Neutrophil (primary cell): ENCODE data around the gene MCEE.
"Not testable (repeated sequence)": the region's sequence is repeated elsewhere in the genome, so short reads cannot be mapped to it uniquely, and the experiment has no call there.

Source experiments
- H3K27ac ChIP-seq: fragments of 200-600 bp; sonication (generic); 2 replicates; pipeline ENCODE4 v1.5.1; 2016; ENCODE audit warnings: mild to moderate bottlenecking, moderate library complexity
- H3K27me3 ChIP-seq: fragments of 200-600 bp; sonication (generic); 2 replicates; pipeline ENCODE4 v1.6.0; 2016; ENCODE audit warnings: mild to moderate bottlenecking
- H3K36me3 ChIP-seq: fragments of 200-600 bp; sonication (generic); 2 replicates; pipeline ENCODE4 v1.5.1; 2017
- H3K4me1 ChIP-seq, 2 experiments: fragments of 200-600 bp in 1 of 2; sonication (generic) in 1 of 2; 1 replicate in 1 of 2; 2 replicates in 1 of 2; pipeline versions ENCODE4 v1.5.1 to v1.6.1; 2013 to 2016; ENCODE audit warnings: low read depth in 1 of 2, low read length in 1 of 2, mild to moderate bottlenecking in 1 of 2, moderate library complexity in 1 of 2; ENCODE audit not compliant: control insufficient read depth in 1 of 2, insufficient read depth in 1 of 2
- H3K4me3 ChIP-seq, 2 experiments: fragments of 200-600 bp in 1 of 2; sonication (generic) in 1 of 2; 1 replicate in 1 of 2; 2 replicates in 1 of 2; pipeline ENCODE4 v1.5.1; 2013 to 2016; ENCODE audit warnings: low read depth in 1 of 2, low read length in 1 of 2, mild to moderate bottlenecking in 1 of 2, moderate library complexity in 1 of 2
- H3K9me3 ChIP-seq: fragments of 200-600 bp; sonication (generic); 2 replicates; pipeline ENCODE4 v1.5.1; 2016
- TF ChIP-seq, protein P1 (sequence below): fragments of 200-600 bp; sonication (generic); IDR thresholded peaks from 2 replicates; pipeline ENCODE4 v1.5.1; 2016; ENCODE audit warnings: antibody characterized with exemption

Gene MCEE

DNA sequence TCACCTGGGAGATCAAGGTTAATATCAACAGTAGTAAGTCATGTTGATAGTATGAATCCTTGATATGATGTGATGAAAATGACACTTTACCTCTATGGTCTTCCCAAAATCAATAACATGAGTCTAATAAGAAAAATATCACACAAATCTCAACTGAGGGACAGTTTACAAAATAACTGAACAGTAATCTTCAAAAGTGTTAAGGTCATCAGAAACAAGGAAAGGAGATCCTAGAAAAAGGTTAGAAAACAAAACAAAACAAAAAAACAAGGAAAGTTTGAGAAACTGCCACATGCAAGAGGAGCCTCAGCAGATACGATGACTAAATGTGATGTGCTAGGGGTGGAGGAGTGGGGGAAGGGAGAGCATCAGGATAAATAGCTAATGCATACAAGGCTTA lies 16.2 kb downstream of the MCEE start:
- Histone ChIP-seq H3K9me3 (no peaks in the 10 kb centered on the region), H3K27ac (no peak overlapping the region), H3K36me3 (peaks cover 31% of the 10 kb centered on the region), H3K4me3 (no peak overlapping the region), H3K27me3 (no peaks in the 10 kb centered on the region), H3K4me1 (no peaks in the 10 kb centered on the region)
- TF ChIP-seq, protein P1, sequence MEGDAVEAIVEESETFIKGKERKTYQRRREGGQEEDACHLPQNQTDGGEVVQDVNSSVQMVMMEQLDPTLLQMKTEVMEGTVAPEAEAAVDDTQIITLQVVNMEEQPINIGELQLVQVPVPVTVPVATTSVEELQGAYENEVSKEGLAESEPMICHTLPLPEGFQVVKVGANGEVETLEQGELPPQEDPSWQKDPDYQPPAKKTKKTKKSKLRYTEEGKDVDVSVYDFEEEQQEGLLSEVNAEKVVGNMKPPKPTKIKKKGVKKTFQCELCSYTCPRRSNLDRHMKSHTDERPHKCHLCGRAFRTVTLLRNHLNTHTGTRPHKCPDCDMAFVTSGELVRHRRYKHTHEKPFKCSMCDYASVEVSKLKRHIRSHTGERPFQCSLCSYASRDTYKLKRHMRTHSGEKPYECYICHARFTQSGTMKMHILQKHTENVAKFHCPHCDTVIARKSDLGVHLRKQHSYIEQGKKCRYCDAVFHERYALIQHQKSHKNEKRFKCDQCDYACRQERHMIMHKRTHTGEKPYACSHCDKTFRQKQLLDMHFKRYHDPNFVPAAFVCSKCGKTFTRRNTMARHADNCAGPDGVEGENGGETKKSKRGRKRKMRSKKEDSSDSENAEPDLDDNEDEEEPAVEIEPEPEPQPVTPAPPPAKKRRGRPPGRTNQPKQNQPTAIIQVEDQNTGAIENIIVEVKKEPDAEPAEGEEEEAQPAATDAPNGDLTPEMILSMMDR: no peak

DNA sequence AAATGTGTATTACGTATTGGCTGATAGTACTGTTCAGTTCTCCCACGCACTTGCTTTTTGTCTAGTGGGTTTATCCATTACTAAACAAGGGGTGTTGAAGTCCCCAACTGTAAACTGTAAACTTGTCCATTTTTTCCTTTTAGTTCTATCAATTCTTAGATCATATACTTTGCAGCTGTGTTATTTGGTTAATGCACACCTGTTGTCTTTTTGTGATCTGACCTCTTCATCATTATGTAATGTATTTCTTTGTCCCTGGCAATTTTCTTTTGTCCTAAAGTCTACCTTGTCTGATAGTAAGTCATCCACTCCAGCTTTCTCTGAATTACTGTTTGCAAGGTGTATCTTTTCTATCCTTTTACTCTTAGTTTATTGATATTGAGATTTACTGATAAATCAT lies 21.9 kb downstream of the MCEE start:
- Histone ChIP-seq H3K4me3 (no peak overlapping the region), H3K9me3 (no peaks in the 10 kb centered on the region), H3K27ac (no peak overlapping the region), H3K4me1 (no peaks in the 10 kb centered on the region), H3K36me3 (peaks cover 14% of the 10 kb centered on the region), H3K27me3 (no peaks in the 10 kb centered on the region)
- TF ChIP-seq, protein P1: no peak

DNA sequence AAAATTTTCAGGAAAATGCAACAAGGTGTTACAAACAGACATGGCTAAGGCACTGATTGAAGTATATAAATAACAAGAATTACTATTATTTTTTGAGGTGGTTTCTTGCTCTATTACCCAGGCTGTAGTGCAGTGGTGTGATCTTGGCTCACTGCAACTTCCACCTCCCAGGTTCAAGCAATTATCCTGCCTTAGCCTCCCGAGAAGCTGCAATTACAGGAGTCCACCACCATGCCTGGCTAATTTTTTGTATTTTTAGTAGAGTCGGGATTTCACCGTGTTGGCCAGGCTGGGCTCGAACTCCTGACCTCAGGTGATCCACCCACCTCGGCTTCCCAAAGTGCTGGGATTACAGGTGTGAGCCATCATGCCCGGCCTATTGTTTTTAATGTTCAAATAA lies 23.6 kb downstream of the MCEE start:
- not testable (repeated sequence) for H3K4me3 ChIP-seq, H3K9me3 ChIP-seq, H3K4me1 ChIP-seq, H3K27me3 ChIP-seq, H3K27ac ChIP-seq
- peaks cover 11% of the 10 kb centered on the region for H3K36me3 ChIP-seq

DNA sequence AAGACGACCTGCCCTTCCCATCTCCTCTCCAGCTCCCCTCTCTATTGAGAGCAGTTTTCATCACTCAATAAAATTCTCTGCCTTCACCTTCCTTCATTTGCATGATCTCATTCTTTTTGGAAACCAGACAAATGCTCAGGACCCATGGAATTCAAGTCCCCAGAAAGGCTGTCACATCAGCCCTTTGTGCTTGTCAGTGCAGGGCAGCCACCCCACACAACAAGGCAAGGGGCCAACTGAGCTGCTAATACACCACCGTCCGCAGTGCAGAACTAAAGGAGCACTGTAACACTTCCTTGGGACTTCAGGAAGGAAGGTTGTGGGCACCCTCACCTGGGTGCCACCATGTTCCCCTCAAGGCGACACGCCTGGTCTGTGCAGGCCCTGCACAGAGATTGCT lies 26.2 kb downstream of the MCEE start:
- Histone ChIP-seq H3K36me3 (peaks cover under 1% of the 10 kb centered on the region), H3K9me3 (no peaks in the 10 kb centered on the region), H3K4me3 (no peak overlapping the region), H3K27me3 (no peaks in the 10 kb centered on the region), H3K27ac (no peak overlapping the region), H3K4me1 (no peaks in the 10 kb centered on the region)
- TF ChIP-seq, protein P1: no peak

DNA sequence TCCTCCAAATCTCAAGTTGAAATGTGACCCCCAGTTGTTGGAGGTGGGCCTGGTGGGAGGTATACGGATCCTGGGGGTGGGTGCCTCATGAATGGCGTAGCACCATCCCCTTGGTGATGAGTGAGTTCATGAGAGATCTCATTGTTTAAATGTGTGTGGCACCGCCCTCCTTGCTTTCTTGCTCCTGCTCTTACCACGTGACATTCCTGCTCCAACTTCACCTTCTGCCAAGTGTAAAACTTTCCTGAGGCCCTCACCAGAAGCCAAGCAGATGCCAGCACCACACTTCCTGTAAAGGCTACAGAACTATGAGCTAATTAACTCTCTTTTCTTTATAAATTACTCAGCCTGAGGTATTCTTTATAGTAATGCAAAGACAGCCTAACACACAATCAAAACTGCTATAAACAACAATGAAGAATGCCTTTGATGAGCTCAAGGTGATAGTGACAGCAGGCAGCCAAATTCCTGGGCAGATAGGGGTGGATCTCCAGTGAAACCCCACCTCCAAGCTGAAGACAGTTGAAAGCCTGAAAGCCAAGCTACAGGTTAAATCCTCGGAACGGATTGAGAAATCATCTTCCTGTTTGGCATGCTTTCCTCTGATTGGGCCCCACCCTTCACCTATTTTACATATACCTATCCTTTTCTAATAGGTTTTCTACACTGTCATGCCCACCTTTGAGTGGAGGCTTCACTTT lies 26.9 kb downstream of the MCEE start:
- Histone ChIP-seq H3K27ac (no peak overlapping the region), H3K4me1 (no peaks in the 10 kb centered on the region), H3K4me3 (no peak overlapping the region), H3K36me3 (no peaks in the 10 kb centered on the region), H3K9me3 (no peaks in the 10 kb centered on the region), H3K27me3 (no peaks in the 10 kb centered on the region)
- TF ChIP-seq, protein P1: no peak

DNA sequence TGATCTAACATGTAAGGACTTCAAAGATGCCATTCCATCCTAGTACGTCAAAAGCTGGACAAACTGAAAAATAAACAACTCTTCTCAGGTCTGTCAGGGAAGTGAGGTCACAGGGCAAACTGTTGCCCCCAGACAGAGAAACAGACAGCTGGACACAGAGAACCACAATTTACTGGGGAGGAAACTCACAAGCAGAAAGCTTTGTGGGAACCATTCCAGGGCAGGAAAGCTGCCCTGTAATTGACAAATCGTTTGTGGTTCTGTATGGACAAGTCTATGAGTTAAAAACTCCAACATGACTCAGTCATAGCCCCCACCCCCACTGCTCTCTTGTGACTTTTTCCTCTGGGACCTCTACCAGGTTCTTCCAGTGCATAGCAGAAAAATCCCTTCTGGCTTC lies 28.4 kb downstream of the MCEE start:
- H3K27ac ChIP-seq: no peak overlapping the region
- TF ChIP-seq, protein P1: no peak
- no peak overlapping the region for H3K4me3 ChIP-seq
- no peaks in the 10 kb centered on the region for H3K27me3 ChIP-seq
- H3K36me3 ChIP-seq: no peaks in the 10 kb centered on the region
- H3K9me3 ChIP-seq: no peaks in the 10 kb centered on the region
- H3K4me1 ChIP-seq: peaks cover 0 to 2% of the 10 kb centered on the region in 2 experiments
